ENCODE results near the gene AKR1C2.
"Not testable (repeated sequence)": the region's sequence is repeated elsewhere in the genome, so short reads cannot be mapped to it uniquely, and the experiment has no call there.

AKR1C2 gene

GRCh38 chr10:5018671-5019277 lies 15.1 kb upstream of the AKR1C2 start:
- TF ChIP-seq CTCF (conservative IDR thresholded peaks at IDR 0.05; ENCODE audit: low read depth, low read length): peak; percentile 43
- not testable (repeated sequence) for DNase-seq (ENCODE audit: low read depth); H3K4me3 ChIP-seq (ENCODE audit: low read length)

GRCh38 chr10:5018134-5018533 lies 14.5 kb upstream of the AKR1C2 start:
- DNase-seq (ENCODE audit: low read depth): no peak
- no peak for TF ChIP-seq CTCF (conservative IDR thresholded peaks at IDR 0.05; ENCODE audit: low read depth, low read length)
- no peak overlapping the region for H3K4me3 ChIP-seq (ENCODE audit: low read length)

GRCh38 chr10:5014936-5015335 lies 11.3 kb upstream of the AKR1C2 start:
- no peak overlapping the region for H3K4me3 ChIP-seq (ENCODE audit: low read length)
- DNase-seq (ENCODE audit: low read depth): no peak
- peak; percentile 42 for TF ChIP-seq CTCF (conservative IDR thresholded peaks at IDR 0.05; ENCODE audit: low read depth, low read length)

GRCh38 chr10:5014200-5014910 lies 10.7 kb upstream of the AKR1C2 start:
- not testable (repeated sequence) for DNase-seq (ENCODE audit: low read depth); H3K4me3 ChIP-seq (ENCODE audit: low read length)

- no peak overlapping the region for H3K4me3 ChIP-seq (ENCODE audit: low read length)
- DNase-seq (ENCODE audit: low read depth): no peak
- no peak for TF ChIP-seq CTCF (conservative IDR thresholded peaks at IDR 0.05; ENCODE audit: low read depth, low read length)
Measured at GRCh38 chr10:5013385-5013784, 9.7 kb upstream of the AKR1C2 start.

- DNase-seq (ENCODE audit: low read depth): no peak
- no peak for TF ChIP-seq CTCF (conservative IDR thresholded peaks at IDR 0.05; ENCODE audit: low read depth, low read length)
- no peak overlapping the region for H3K4me3 ChIP-seq (ENCODE audit: low read length)
Measured at GRCh38 chr10:5012595-5012994, 8.9 kb upstream of the AKR1C2 start.

- DNase-seq (ENCODE audit: low read depth); H3K4me3 ChIP-seq (ENCODE audit: low read length): not testable (repeated sequence)
Measured at GRCh38 chr10:5011392-5011791, 7.7 kb upstream of the AKR1C2 start.

- not testable (repeated sequence) for DNase-seq (ENCODE audit: low read depth); H3K4me3 ChIP-seq (ENCODE audit: low read length)
Measured at GRCh38 chr10:5010043-5010442, 6.4 kb upstream of the AKR1C2 start.

GRCh38 chr10:5008857-5009548 lies 5.3 kb upstream of the AKR1C2 start:
- H3K4me3 ChIP-seq (ENCODE audit: low read length); DNase-seq (ENCODE audit: low read depth): not testable (repeated sequence)

- not testable (repeated sequence) for H3K4me3 ChIP-seq (ENCODE audit: low read length); DNase-seq (ENCODE audit: low read depth)
Measured at GRCh38 chr10:5004501-5004900, 844 bp upstream of the AKR1C2 start.

GRCh38 chr10:5004030-5004385 lies 351 bp upstream of the AKR1C2 start:
- H3K4me3 ChIP-seq (ENCODE audit: low read length); DNase-seq (ENCODE audit: low read depth): not testable (repeated sequence)
